ENCODE measurements around the gene AKR7A2.

AKR7A2 gene

DNA sequence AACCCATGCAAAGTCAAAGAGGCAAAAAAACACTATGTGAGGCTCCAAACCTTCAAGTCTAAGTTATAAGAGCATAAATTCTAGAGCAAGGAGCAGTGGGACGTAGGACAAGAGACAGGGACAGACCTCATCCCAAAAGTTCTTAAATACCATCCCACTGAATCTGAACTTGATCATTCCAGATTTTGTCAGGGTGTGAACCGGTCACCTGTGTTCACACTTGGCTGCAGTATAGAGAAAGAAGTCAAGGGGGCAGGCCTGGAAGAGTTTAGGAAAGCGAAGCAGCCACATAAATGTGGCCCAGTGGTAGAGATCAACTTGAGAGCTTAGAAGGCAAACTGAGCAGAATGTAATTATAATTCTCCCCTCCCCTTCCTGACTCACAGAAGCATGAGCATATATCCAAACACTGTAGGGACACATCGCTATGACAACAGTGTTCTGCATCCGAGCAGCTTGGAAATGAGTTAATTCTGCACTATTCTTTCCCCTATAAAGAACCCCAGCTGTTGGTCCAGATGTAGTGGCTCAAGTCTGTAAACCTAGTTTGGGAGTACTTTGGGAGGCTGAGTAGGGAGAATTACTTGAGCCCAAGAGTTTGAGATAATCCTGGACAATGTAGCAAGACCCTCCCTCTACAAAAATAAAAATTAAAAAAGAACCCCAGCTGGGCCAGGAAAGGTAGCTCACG, 2.7 kb downstream of the AKR7A2 start:
- Histone ChIP-seq H3K27ac (ENCODE audit: low read depth, low read length) (no peak overlapping the region), H3F3A (ENCODE audit: control insufficient read depth, insufficient read depth) (peaks cover 15% of the 10 kb centered on the region), H3K36me3 (ENCODE audit: control insufficient read depth, low read length) (peaks cover 42% of the 10 kb centered on the region), H3K4me1 (ENCODE audit: control insufficient read depth, low read length) (peaks cover 29% of the 10 kb centered on the region), H3K9me3 (ENCODE audit: control insufficient read depth, insufficient read depth, low read length) (no peaks in the 10 kb centered on the region), H3K27me3 (ENCODE audit: control insufficient read depth, low read length) (no peaks in the 10 kb centered on the region), H3K9me2 (replicated peaks; ENCODE audit: control insufficient read depth, low read length) (no peaks in the 10 kb centered on the region), H3K4me2 (ENCODE audit: low read length) (no peak overlapping the region), H4K20me1 (ENCODE audit: control insufficient read depth, insufficient read depth, low read depth, low read length) (no peaks in the 10 kb centered on the region), H3K79me2 (ENCODE audit: control insufficient read depth, low read length) (peaks cover 25% of the 10 kb centered on the region), H3K4me3 (ENCODE audit: low read length) (no peak overlapping the region)
- no peak for TF ChIP-seq EZH2phosphoT487 (IDR thresholded peaks at IDR 0.05; ENCODE audit: borderline replicate concordance, low read length)
- TF ChIP-seq, protein P1, sequence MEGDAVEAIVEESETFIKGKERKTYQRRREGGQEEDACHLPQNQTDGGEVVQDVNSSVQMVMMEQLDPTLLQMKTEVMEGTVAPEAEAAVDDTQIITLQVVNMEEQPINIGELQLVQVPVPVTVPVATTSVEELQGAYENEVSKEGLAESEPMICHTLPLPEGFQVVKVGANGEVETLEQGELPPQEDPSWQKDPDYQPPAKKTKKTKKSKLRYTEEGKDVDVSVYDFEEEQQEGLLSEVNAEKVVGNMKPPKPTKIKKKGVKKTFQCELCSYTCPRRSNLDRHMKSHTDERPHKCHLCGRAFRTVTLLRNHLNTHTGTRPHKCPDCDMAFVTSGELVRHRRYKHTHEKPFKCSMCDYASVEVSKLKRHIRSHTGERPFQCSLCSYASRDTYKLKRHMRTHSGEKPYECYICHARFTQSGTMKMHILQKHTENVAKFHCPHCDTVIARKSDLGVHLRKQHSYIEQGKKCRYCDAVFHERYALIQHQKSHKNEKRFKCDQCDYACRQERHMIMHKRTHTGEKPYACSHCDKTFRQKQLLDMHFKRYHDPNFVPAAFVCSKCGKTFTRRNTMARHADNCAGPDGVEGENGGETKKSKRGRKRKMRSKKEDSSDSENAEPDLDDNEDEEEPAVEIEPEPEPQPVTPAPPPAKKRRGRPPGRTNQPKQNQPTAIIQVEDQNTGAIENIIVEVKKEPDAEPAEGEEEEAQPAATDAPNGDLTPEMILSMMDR (IDR thresholded peaks at IDR 0.05; ENCODE audit: low read depth, low read length, poor library complexity, severe bottlenecking) = no peak

DNA sequence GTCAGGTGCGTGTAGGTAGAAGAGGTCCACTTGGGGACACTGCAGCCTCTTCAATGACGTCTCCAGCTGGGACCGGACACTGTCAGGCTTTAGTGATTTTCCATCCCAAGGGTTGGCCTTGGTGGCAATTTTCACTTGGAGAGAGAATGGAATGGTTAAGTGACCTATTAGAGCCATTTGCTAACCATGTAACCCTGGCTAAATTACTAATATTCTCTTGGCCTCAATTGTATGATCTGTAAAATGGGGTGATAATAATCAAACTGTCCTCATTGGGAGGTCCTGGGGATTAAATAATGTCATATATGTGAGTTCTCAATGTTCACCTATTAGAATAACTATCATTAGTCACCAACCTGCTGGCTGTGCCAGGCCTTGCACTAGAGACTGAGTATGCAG, 3.4 kb downstream of the AKR7A2 start:
- no peak overlapping the region for H3K27ac ChIP-seq (ENCODE audit: low read depth, low read length)
- H3K4me2 ChIP-seq (ENCODE audit: low read length) = no peak overlapping the region
- H3K4me3 ChIP-seq (ENCODE audit: low read length) = no peak overlapping the region
- H3F3A ChIP-seq (ENCODE audit: control insufficient read depth, insufficient read depth) = peaks cover 9% of the 10 kb centered on the region
- H3K36me3 ChIP-seq (ENCODE audit: control insufficient read depth, low read length) = peaks cover 47% of the 10 kb centered on the region
- H3K79me2 ChIP-seq (ENCODE audit: control insufficient read depth, low read length) = peaks cover 25% of the 10 kb centered on the region
- no peaks in the 10 kb centered on the region for H3K9me3 ChIP-seq (ENCODE audit: control insufficient read depth, insufficient read depth, low read length)
- no peaks in the 10 kb centered on the region for H4K20me1 ChIP-seq (ENCODE audit: control insufficient read depth, insufficient read depth, low read depth, low read length)
- peaks cover 22% of the 10 kb centered on the region for H3K4me1 ChIP-seq (ENCODE audit: control insufficient read depth, low read length)
- no peaks in the 10 kb centered on the region for H3K27me3 ChIP-seq (ENCODE audit: control insufficient read depth, low read length)
- no peak for TF ChIP-seq EZH2phosphoT487 (IDR thresholded peaks at IDR 0.05; ENCODE audit: borderline replicate concordance, low read length)
- TF ChIP-seq, protein P1 (IDR thresholded peaks at IDR 0.05; ENCODE audit: low read depth, low read length, poor library complexity, severe bottlenecking) = no peak
- H3K9me2 ChIP-seq (replicated peaks; ENCODE audit: control insufficient read depth, low read length) = no peaks in the 10 kb centered on the region

DNA sequence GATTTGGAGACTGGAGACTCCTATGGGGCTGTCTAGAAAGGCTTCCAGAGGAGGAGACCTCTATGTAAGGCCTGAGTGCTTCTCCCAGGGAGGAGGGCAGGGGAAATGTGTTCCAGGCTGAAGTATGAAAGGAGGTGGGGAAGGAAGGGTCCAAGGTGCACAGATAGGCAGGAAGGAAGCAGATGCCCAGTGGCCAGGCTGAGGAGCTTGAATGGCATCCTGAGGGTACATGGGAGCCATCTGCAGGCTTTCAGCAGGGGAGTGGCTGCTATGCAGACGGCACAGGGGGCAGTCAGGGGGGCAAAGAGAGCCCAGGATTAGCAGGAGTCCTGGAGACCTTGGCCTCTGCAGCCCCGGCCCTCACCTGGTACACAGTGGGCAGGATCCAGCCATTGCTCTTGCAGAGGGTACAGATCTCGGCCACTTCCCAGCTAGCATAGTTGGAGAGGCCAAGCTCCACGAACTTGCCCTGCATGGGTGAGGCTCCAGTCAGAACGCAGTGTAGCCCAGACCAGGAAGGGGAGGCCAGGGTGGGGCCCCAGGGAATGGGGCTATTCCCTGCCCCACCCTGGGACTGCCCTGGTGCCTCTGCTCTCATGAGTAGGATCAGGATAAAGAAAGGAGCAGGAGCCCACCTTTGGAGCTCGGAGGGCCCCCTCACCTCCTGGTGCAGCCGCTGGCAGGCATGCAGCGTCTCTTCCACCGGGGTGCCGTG, 4.0 kb downstream of the AKR7A2 start:
- Histone ChIP-seq H3K79me2 (ENCODE audit: control insufficient read depth, low read length) (peaks cover 25% of the 10 kb centered on the region), H3K27ac (ENCODE audit: low read depth, low read length) (no peak overlapping the region), H3K9me3 (ENCODE audit: control insufficient read depth, insufficient read depth, low read length) (no peaks in the 10 kb centered on the region), H3K27me3 (ENCODE audit: control insufficient read depth, low read length) (no peaks in the 10 kb centered on the region), H3K4me1 (ENCODE audit: control insufficient read depth, low read length) (peaks cover 16% of the 10 kb centered on the region), H3K9me2 (replicated peaks; ENCODE audit: control insufficient read depth, low read length) (no peaks in the 10 kb centered on the region), H3K4me2 (ENCODE audit: low read length) (no peak overlapping the region), H3K4me3 (ENCODE audit: low read length) (no peak overlapping the region), H3F3A (ENCODE audit: control insufficient read depth, insufficient read depth) (peaks cover 4% of the 10 kb centered on the region), H3K36me3 (ENCODE audit: control insufficient read depth, low read length) (peaks cover 51% of the 10 kb centered on the region), H4K20me1 (ENCODE audit: control insufficient read depth, insufficient read depth, low read depth, low read length) (no peaks in the 10 kb centered on the region)
- TF ChIP-seq, protein P1 (IDR thresholded peaks at IDR 0.05; ENCODE audit: low read depth, low read length, poor library complexity, severe bottlenecking) = no peak
- no peak for TF ChIP-seq EZH2phosphoT487 (IDR thresholded peaks at IDR 0.05; ENCODE audit: borderline replicate concordance, low read length)

All from DOHH2 (cell line).